Neutrophil (primary cell): ENCODE measurements around the gene OR7A5.

ENCODE experiments used
- H3K27ac ChIP-seq: fragments of 200-600 bp; sonication (generic); 2 replicates; pipeline ENCODE4 v1.5.1; 2016; ENCODE audit warnings: mild to moderate bottlenecking, moderate library complexity
- H3K27me3 ChIP-seq: fragments of 200-600 bp; sonication (generic); 2 replicates; pipeline ENCODE4 v1.6.0; 2016; ENCODE audit warnings: mild to moderate bottlenecking
- H3K36me3 ChIP-seq: fragments of 200-600 bp; sonication (generic); 2 replicates; pipeline ENCODE4 v1.5.1; 2017
- H3K4me1 ChIP-seq, 2 experiments: fragments of 200-600 bp in 1 of 2; sonication (generic) in 1 of 2; 1 replicate in 1 of 2; 2 replicates in 1 of 2; pipeline versions ENCODE4 v1.5.1 to v1.6.1; 2013 to 2016; ENCODE audit warnings: low read depth in 1 of 2, low read length in 1 of 2, mild to moderate bottlenecking in 1 of 2, moderate library complexity in 1 of 2; ENCODE audit not compliant: control insufficient read depth in 1 of 2, insufficient read depth in 1 of 2
- H3K4me3 ChIP-seq, 2 experiments: fragments of 200-600 bp in 1 of 2; sonication (generic) in 1 of 2; 1 replicate in 1 of 2; 2 replicates in 1 of 2; pipeline ENCODE4 v1.5.1; 2013 to 2016; ENCODE audit warnings: low read depth in 1 of 2, low read length in 1 of 2, mild to moderate bottlenecking in 1 of 2, moderate library complexity in 1 of 2
- H3K9me3 ChIP-seq: fragments of 200-600 bp; sonication (generic); 2 replicates; pipeline ENCODE4 v1.5.1; 2016
- CTCF ChIP-seq: fragments of 200-600 bp; sonication (generic); IDR thresholded peaks from 2 replicates; pipeline ENCODE4 v1.5.1; 2016; ENCODE audit warnings: antibody characterized with exemption

OR7A5 gene

GRCh38 chr19:14818588-14818987 is 16.4 kb downstream of the OR7A5 start:
- TF ChIP-seq CTCF: no peak
- H3K4me1 ChIP-seq: peaks cover 0 to 4% of the 10 kb centered on the region in 2 experiments
- H3K9me3 ChIP-seq: no peaks in the 10 kb centered on the region
- no peaks in the 10 kb centered on the region for H3K27me3 ChIP-seq
- no peak overlapping the region for H3K4me3 ChIP-seq
- H3K36me3 ChIP-seq: no peaks in the 10 kb centered on the region
- no peak overlapping the region for H3K27ac ChIP-seq

GRCh38 chr19:14817052-14817451 is 17.9 kb downstream of the OR7A5 start:
- TF ChIP-seq CTCF: no peak
- Histone ChIP-seq H3K36me3 (no peaks in the 10 kb centered on the region), H3K4me1 (peaks cover 0 to 3% of the 10 kb centered on the region in 2 experiments), H3K27me3 (no peaks in the 10 kb centered on the region), H3K4me3 (no peak overlapping the region), H3K9me3 (no peaks in the 10 kb centered on the region), H3K27ac (no peak overlapping the region)

GRCh38 chr19:14814982-14815652 is 19.9 kb downstream of the OR7A5 start:
- no peaks in the 10 kb centered on the region for H3K4me1 ChIP-seq
- H3K27ac ChIP-seq: no peak overlapping the region
- no peak overlapping the region for H3K4me3 ChIP-seq
- TF ChIP-seq CTCF: no peak
- no peaks in the 10 kb centered on the region for H3K9me3 ChIP-seq
- H3K27me3 ChIP-seq: no peaks in the 10 kb centered on the region
- no peaks in the 10 kb centered on the region for H3K36me3 ChIP-seq

- no peaks in the 10 kb centered on the region for H3K36me3 ChIP-seq
- TF ChIP-seq CTCF: no peak
- no peak overlapping the region for H3K27ac ChIP-seq
- H3K9me3 ChIP-seq: no peaks in the 10 kb centered on the region
- H3K27me3 ChIP-seq: peaks cover 18% of the 10 kb centered on the region
- H3K4me3 ChIP-seq: no peak overlapping the region
- no peaks in the 10 kb centered on the region for H3K4me1 ChIP-seq
Observed at GRCh38 chr19:14809272-14810057, 25.5 kb downstream of the OR7A5 start.

- no peak for TF ChIP-seq CTCF
- H3K36me3 ChIP-seq: no peaks in the 10 kb centered on the region
- H3K9me3 ChIP-seq: no peaks in the 10 kb centered on the region
- no peak overlapping the region for H3K4me3 ChIP-seq
- no peaks in the 10 kb centered on the region for H3K4me1 ChIP-seq
- H3K27ac ChIP-seq: no peak overlapping the region
- peaks cover 15% of the 10 kb centered on the region for H3K27me3 ChIP-seq
Observed at GRCh38 chr19:14804765-14805164, 30.2 kb downstream of the OR7A5 start.
